ENCODE results near the gene LSM4.
"Not testable (repeated sequence)": the region's sequence is repeated elsewhere in the genome, so short reads cannot be mapped to it uniquely, and the experiment has no call there.

Gene LSM4

DNA sequence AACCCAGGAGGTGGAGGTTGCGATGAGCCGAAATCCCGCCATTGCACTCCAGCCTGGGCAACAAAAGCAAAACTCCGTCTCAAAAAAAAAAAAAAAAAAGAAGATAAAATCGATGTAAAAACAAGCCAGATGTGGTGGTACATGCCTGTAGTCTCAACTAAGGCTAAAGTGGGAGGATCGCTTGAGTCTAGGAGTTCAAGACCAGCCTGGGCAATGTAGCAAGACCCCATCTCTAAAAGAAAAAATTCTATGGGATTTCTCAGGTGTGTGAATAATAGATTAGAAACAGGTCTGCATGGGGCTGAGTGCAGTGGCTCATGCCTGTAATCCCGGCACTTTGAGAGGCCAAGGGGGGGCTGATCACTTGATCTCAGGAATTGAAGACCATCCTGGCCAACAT is 28.7 kb upstream of the LSM4 start:
- Histone ChIP-seq H3K9me3 (ENCODE audit: control insufficient read depth, insufficient read depth, low read length) (no peaks in the 10 kb centered on the region), H3K4me3 (ENCODE audit: low read depth, low read length) (no peak overlapping the region), H3K27me3 (ENCODE audit: control insufficient read depth, insufficient read depth, low read length) (no peaks in the 10 kb centered on the region), H3K4me1 (ENCODE audit: control insufficient read depth, insufficient read depth, low read length) (no peaks in the 10 kb centered on the region), H3K36me3 (ENCODE audit: control insufficient read depth, insufficient read depth, low read length) (peaks cover 4% of the 10 kb centered on the region), H3K9ac (ENCODE audit: low read depth, low read length) (no peak overlapping the region)

DNA sequence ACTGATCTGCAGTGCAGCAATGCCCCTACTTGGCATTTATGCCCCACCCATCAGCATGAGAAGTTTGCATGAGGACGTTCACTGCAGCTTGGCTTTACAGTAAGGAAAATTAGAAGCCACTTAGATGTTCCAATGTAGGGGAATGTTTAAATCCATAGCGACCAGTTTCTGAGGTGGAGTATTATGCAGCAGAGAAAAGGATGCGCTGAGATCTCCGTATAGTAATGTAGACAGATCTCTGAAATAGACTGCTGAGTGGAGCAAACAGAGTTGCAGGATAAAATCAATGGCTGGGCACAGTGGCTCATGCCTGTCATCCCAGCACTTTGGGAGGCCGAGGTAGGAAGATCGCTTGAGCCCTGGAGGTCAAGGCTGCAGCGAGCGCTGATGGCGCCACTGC is 27.6 kb upstream of the LSM4 start:
- H3K9me3 ChIP-seq (ENCODE audit: control insufficient read depth, insufficient read depth, low read length): no peaks in the 10 kb centered on the region
- H3K27me3 ChIP-seq (ENCODE audit: control insufficient read depth, insufficient read depth, low read length): no peaks in the 10 kb centered on the region
- no peak overlapping the region for H3K4me3 ChIP-seq (ENCODE audit: low read depth, low read length)
- H3K4me1 ChIP-seq (ENCODE audit: control insufficient read depth, insufficient read depth, low read length): peaks cover 3% of the 10 kb centered on the region
- H3K36me3 ChIP-seq (ENCODE audit: control insufficient read depth, insufficient read depth, low read length): no peaks in the 10 kb centered on the region
- no peak overlapping the region for H3K9ac ChIP-seq (ENCODE audit: low read depth, low read length)

DNA sequence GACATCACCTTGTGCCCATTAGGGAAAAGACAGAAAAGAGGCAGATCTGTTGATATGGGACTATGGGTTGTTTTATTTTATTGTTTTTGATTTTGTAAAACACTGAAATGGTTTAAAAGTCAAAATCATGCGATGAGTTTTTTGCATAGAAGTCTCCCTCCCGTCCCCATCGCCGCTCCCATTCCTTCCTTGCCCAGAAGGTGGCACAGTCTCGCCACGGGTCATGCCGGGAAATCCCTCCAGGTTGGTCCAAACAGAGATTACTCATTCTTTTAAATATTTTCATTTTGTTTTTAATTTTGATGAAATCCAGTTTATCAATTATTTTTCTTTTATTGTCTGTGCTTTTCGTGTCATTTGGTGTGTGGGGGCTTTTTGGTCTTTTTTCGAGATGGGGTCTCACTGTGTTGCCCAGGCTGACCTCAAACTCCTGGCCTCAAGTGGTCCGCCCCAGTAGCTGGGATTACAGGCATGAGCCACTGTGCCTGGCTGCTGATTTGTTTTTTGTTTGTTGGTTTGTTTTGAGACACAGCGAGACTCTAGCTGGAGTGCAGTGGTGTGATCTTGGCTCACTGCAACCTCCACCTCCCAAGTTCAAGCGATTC is 26.8 kb upstream of the LSM4 start:
- Histone ChIP-seq H3K9ac (ENCODE audit: low read depth, low read length) (no peak overlapping the region), H3K27me3 (ENCODE audit: control insufficient read depth, insufficient read depth, low read length) (no peaks in the 10 kb centered on the region)

DNA sequence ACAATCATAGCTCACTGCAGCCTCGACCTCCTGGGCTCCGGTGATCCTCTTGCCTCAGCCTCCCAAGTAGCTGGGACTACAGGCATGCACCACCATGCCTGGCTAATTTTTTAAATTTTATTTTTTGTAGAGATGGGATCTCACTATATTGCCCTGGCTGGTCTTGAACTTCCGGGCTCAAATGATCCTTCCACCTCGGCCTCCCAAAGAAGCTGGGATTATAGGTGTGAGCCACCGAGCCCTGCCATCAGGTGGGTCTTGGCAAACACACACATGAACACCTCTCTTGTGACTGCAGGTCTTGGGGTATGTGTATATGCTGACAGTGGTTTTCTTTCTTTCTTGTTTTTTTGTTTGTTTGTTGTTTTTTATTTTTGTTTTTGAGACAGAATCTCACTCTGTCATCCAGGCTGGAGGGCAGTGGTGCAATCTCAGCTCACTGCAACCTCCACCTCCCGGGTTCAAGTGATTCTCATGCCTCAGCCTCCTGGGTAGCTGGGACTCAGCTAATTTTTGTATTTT is 26.0 kb upstream of the LSM4 start:
- not testable (repeated sequence) for H3K36me3 ChIP-seq (ENCODE audit: control insufficient read depth, insufficient read depth, low read length); H3K27me3 ChIP-seq (ENCODE audit: control insufficient read depth, insufficient read depth, low read length); H3K4me3 ChIP-seq (ENCODE audit: low read depth, low read length); H3K4me1 ChIP-seq (ENCODE audit: control insufficient read depth, insufficient read depth, low read length); H3K9me3 ChIP-seq (ENCODE audit: control insufficient read depth, insufficient read depth, low read length); H3K9ac ChIP-seq (ENCODE audit: low read depth, low read length)

More for the DNA sequence above, 26.8 kb upstream of the LSM4 start:
- H3K36me3 ChIP-seq (ENCODE audit: control insufficient read depth, insufficient read depth, low read length): no peaks in the 10 kb centered on the region
- H3K4me3 ChIP-seq (ENCODE audit: low read depth, low read length): no peak overlapping the region
- H3K9me3 ChIP-seq (ENCODE audit: control insufficient read depth, insufficient read depth, low read length): no peaks in the 10 kb centered on the region
- H3K4me1 ChIP-seq (ENCODE audit: control insufficient read depth, insufficient read depth, low read length): peaks cover 5% of the 10 kb centered on the region

DNA sequence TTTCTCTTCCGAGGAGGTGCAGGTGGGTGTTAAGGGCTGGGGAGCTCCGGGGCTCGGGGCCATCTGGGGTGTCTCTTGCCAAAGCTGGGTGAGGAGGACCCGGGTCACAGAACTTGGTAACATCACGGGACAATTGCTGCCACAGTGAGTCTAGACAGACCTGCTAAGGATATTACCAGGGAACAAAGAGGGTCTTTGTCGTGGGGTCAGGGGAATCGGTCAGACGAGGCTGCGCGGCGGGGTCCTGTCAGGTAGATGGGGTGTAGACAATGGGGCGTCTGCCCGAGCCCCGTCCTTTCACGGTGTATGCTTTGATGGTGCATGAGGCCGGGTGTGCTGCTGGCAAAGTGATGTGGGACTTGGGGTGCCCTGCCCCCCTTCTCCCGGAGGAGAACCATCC is 25.3 kb upstream of the LSM4 start:
- H3K4me3 ChIP-seq (ENCODE audit: low read depth, low read length): no peak overlapping the region
- H3K36me3 ChIP-seq (ENCODE audit: control insufficient read depth, insufficient read depth, low read length): no peaks in the 10 kb centered on the region
- H3K27me3 ChIP-seq (ENCODE audit: control insufficient read depth, insufficient read depth, low read length): no peaks in the 10 kb centered on the region
- no peaks in the 10 kb centered on the region for H3K9me3 ChIP-seq (ENCODE audit: control insufficient read depth, insufficient read depth, low read length)
- no peak overlapping the region for H3K9ac ChIP-seq (ENCODE audit: low read depth, low read length)
- peaks cover 8% of the 10 kb centered on the region for H3K4me1 ChIP-seq (ENCODE audit: control insufficient read depth, insufficient read depth, low read length)

DNA sequence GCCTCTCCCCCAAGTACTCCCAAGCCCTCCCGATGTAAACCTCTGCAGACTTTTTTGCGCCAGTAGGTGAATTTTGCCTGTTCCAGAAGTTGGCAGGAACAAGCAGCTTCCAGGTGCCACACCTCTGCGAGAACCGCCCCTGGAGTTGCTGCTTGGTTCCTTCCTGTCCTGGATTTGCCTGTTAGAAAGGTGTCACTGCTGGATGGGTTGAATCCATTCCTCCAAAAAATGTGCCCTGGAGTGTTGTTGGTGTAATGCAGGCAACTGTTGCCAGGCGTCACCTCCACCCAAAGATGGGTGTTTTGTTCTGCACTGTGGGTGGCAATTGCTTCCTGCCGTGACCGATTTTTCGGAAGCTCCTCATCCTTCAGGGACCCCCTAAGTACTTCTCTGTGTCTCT is 23.2 kb upstream of the LSM4 start:
- no peak overlapping the region for H3K9ac ChIP-seq (ENCODE audit: low read depth, low read length)
- no peaks in the 10 kb centered on the region for H3K36me3 ChIP-seq (ENCODE audit: control insufficient read depth, insufficient read depth, low read length)
- H3K4me3 ChIP-seq (ENCODE audit: low read depth, low read length): no peak overlapping the region
- peaks cover 13% of the 10 kb centered on the region for H3K4me1 ChIP-seq (ENCODE audit: control insufficient read depth, insufficient read depth, low read length)
- H3K9me3 ChIP-seq (ENCODE audit: control insufficient read depth, insufficient read depth, low read length): no peaks in the 10 kb centered on the region
- no peaks in the 10 kb centered on the region for H3K27me3 ChIP-seq (ENCODE audit: control insufficient read depth, insufficient read depth, low read length)

DNA sequence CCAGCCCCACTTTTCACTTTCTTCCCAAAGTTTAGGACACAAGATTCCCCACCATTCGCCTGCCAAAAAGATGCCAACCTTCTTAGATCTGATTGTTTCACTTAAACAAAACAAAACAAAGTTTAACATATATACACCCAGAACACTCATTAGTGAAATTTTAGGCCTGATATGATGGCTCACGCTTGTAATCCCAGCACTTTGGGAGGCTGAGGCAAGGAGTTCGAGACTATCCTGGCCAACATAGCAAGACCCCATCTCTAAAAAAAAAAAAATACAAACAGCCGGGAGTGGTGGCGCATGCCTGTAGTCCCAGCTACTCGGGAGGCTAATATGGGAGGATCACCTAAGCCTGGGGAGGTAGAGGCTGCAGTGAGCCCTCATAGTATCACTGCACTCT is 22.4 kb upstream of the LSM4 start:
- H3K27me3 ChIP-seq (ENCODE audit: control insufficient read depth, insufficient read depth, low read length): no peaks in the 10 kb centered on the region
- no peaks in the 10 kb centered on the region for H3K9me3 ChIP-seq (ENCODE audit: control insufficient read depth, insufficient read depth, low read length)
- H3K9ac ChIP-seq (ENCODE audit: low read depth, low read length): no peak overlapping the region
- H3K36me3 ChIP-seq (ENCODE audit: control insufficient read depth, insufficient read depth, low read length): no peaks in the 10 kb centered on the region
- H3K4me3 ChIP-seq (ENCODE audit: low read depth, low read length): no peak overlapping the region
- H3K4me1 ChIP-seq (ENCODE audit: control insufficient read depth, insufficient read depth, low read length): peaks cover 13% of the 10 kb centered on the region

DNA sequence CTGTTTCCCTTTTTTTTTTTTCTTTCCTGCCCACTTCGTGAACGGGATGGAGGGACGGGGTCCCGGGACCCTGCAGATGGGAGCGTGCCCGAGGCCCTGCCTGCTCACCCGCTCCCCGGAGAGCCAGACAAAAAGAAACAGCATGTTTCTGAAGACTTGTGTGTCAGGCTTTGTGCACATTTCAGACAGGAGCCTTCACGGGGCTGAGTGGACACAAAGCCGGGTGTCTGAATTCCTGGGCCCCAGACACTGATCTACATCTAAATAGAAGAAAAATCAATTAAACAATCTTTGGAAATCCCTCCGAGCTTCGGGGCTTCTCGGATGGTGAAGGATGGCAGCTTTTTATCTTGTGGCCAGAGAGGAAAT is 21.7 kb upstream of the LSM4 start:
- Histone ChIP-seq H3K27me3 (ENCODE audit: control insufficient read depth, insufficient read depth, low read length) (no peaks in the 10 kb centered on the region), H3K36me3 (ENCODE audit: control insufficient read depth, insufficient read depth, low read length) (no peaks in the 10 kb centered on the region), H3K9ac (ENCODE audit: low read depth, low read length) (no peak overlapping the region), H3K9me3 (ENCODE audit: control insufficient read depth, insufficient read depth, low read length) (no peaks in the 10 kb centered on the region), H3K4me1 (ENCODE audit: control insufficient read depth, insufficient read depth, low read length) (peaks cover 17% of the 10 kb centered on the region), H3K4me3 (ENCODE audit: low read depth, low read length) (no peak overlapping the region)

DNA sequence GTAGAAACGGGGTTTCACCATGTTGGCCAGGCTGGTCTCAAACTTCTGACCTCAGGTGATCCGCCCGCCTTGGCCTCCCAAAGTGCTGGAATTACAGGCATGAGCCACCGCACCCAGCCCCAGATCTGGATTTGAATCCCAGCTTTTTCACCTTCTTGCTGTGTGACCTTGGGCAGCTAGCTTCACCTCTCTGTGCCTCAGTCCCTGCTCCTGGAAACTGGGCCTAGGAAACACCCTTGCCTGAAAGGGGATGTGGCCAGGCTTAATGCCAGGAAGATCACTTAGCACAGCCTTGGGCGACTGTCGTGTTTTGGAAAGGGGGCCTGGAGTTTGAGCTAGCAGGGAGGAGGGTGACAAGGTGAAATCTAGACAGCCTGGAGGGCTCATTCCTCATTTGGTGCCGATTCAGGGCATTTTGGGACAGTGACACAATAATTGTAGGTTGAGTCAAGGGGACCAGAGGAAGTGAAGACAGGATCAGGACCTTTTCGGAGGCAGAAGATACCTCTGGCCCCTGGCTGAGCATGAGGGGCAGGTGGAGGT is 19.3 kb upstream of the LSM4 start:
- Histone ChIP-seq H3K4me1 (ENCODE audit: control insufficient read depth, insufficient read depth, low read length) (peaks cover 17% of the 10 kb centered on the region), H3K27me3 (ENCODE audit: control insufficient read depth, insufficient read depth, low read length) (no peaks in the 10 kb centered on the region), H3K9me3 (ENCODE audit: control insufficient read depth, insufficient read depth, low read length) (no peaks in the 10 kb centered on the region), H3K9ac (ENCODE audit: low read depth, low read length) (peak overlapping the region; percentile 47), H3K36me3 (ENCODE audit: control insufficient read depth, insufficient read depth, low read length) (no peaks in the 10 kb centered on the region), H3K4me3 (ENCODE audit: low read depth, low read length) (no peak overlapping the region)

DNA sequence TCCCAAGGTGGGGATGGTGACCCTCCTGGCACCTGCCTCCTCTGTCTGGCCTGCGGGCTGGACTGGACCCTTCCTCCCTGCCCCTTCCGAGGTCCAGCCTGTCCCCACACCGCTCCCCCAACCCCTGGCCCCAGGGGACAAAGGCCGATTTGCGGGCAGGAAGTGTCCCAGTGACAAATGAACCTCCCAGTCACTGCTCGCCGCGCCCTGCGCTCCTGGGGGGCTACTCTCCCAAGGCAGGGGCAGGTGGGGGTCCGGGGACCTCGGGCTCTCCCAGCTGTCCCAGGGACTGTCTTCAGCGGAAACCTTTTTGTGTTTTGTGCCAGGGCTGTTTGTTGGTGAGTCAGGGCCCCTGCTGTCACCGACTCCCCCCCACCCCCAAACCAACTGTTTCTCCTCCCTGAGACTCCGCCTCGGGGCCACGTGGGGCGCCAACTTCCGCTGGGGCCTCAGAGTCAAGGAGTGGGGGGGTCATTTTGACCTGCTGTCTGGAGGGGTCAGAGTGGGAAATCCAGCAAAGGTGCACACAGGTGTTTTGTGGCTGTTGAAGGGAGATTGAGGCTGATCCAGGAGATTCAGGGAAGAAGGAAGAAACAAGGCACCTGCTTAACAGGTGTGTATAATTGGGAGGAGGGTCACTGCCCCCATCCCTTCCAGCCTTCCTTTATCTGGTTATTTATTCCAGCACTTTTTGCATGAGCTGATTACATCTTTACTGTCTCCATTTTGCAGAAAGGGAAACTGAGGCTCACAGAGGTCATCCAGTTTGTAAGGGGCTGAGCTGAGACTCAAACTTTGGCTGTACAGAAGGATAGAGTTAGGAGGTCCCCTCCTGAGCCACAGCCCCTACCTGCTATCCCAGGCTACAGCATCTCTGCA is 18.4 kb upstream of the LSM4 start:
- H3K9me3 ChIP-seq (ENCODE audit: control insufficient read depth, insufficient read depth, low read length): no peaks in the 10 kb centered on the region
- no peaks in the 10 kb centered on the region for H3K27me3 ChIP-seq (ENCODE audit: control insufficient read depth, insufficient read depth, low read length)
- H3K4me3 ChIP-seq (ENCODE audit: low read depth, low read length): peak overlapping the region; percentile 60
- no peaks in the 10 kb centered on the region for H3K36me3 ChIP-seq (ENCODE audit: control insufficient read depth, insufficient read depth, low read length)
- peak overlapping the region; percentile 37 for H3K9ac ChIP-seq (ENCODE audit: low read depth, low read length)
- peaks cover 15% of the 10 kb centered on the region for H3K4me1 ChIP-seq (ENCODE audit: control insufficient read depth, insufficient read depth, low read length)

DNA sequence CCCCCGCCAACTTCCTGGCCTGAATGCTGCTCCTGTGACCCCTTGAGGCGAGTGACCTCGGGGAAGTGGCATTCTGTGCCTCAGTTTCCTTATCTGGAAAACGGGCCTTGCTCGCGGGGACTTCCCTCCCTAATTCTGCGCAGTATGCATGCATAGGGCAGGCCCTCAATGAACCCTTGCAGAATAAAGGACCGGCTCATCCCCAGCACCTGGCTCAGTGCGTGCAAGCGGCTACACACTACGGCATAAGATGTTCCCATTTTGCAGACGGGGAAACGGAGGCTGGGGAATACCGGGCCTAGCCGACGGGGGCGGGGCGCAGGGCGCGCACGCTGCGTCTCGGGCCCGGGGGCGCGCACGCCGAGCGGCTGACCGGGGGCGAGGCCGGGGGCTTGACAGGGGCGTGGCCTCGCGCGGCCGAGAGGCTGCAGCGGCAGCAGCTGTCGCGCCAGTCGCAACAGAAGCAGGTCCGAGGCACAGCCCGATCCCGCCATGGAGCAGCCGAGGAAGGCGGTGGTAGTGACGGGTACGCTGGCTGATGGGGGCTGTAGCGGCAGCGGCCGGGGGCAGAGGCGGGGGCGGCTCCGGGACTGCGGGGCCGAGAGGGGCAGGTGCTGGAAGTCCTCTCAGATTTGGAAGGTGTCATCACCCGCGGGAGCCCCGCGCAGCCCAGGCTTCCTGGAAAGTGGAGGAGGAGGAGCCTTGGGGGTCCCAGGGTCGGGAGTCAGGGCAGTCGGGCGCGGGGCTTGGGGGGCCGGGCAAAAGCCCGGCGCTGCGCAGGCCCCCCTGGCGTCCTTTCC is 17.5 kb upstream of the LSM4 start, which contains the start of gene PGPEP1:
PGPEP1 (plus strand) TSS at position 409 of the 800 bp plus-strand sequence; CDS start at position 493, 84 bp downstream.
- H3K27me3 ChIP-seq (ENCODE audit: control insufficient read depth, insufficient read depth, low read length): no peaks in the 10 kb centered on the region
- no peaks in the 10 kb centered on the region for H3K9me3 ChIP-seq (ENCODE audit: control insufficient read depth, insufficient read depth, low read length)
- peak within 1 kb of the TSS; percentile 60 for H3K4me3 ChIP-seq (ENCODE audit: low read depth, low read length)
- peaks cover 14% of the 10 kb centered on the region for H3K4me1 ChIP-seq (ENCODE audit: control insufficient read depth, insufficient read depth, low read length)
- H3K36me3 ChIP-seq (ENCODE audit: control insufficient read depth, insufficient read depth, low read length): no peaks in the 10 kb centered on the region
- peak within 1 kb of the TSS; percentile 37 for H3K9ac ChIP-seq (ENCODE audit: low read depth, low read length)

Data from iPS-15b (cell line).